Loucy (cell line): ENCODE results near the gene CHST12.

Experiments
- H2AFZ ChIP-seq: fragments of 200-600 bp; sonication (generic); 2 replicates; pipeline ENCODE4 v1.6.0; 2016; ENCODE audit warnings: antibody characterized with exemption, mild to moderate bottlenecking, low read length, moderate library complexity
- H3F3A ChIP-seq: fragments of 200-600 bp; 2 replicates; pipeline ENCODE4 v1.6.0; 2016; ENCODE audit warnings: antibody characterized with exemption, low read depth, mild to moderate bottlenecking
- H3K27me3 ChIP-seq: fragments of 200-600 bp; sonication (generic); 2 replicates; pipeline ENCODE4 v1.6.1; 2014; ENCODE audit warnings: low read length, mild to moderate bottlenecking; ENCODE audit not compliant: insufficient read depth, poor library complexity, severe bottlenecking
- H3K36me3 ChIP-seq: fragments of 200-600 bp; sonication (generic); 2 replicates; pipeline ENCODE4 v1.6.1; 2016; ENCODE audit warnings: low read length; ENCODE audit not compliant: insufficient read depth
- H3K4me1 ChIP-seq: fragments of 200-600 bp; sonication (generic); 2 replicates; pipeline ENCODE4 v1.5.1; 2014; ENCODE audit warnings: low read length, mild to moderate bottlenecking; ENCODE audit not compliant: insufficient read depth, poor library complexity, severe bottlenecking
- H3K4me2 ChIP-seq: fragments of 200-600 bp; sonication (generic); 2 replicates; pipeline ENCODE4 v1.6.0; 2014; ENCODE audit warnings: antibody characterized with exemption, low read length, low read depth, mild to moderate bottlenecking; ENCODE audit not compliant: poor library complexity, severe bottlenecking
- H3K4me3 ChIP-seq: fragments of 200-600 bp; sonication (generic); 2 replicates; pipeline ENCODE4 v1.5.1; 2014; ENCODE audit warnings: low read length, mild to moderate bottlenecking, mixed read lengths; ENCODE audit not compliant: poor library complexity, severe bottlenecking
- H3K79me2 ChIP-seq: fragments of 200-600 bp; sonication (generic); 2 replicates; pipeline ENCODE4 v1.6.1; 2014; ENCODE audit warnings: low read length; ENCODE audit not compliant: insufficient read depth
- H3K9ac ChIP-seq: fragments of 200-600 bp; sonication (generic); 2 replicates; pipeline ENCODE4 v1.6.0; 2014; ENCODE audit warnings: mild to moderate bottlenecking, low read depth, low read length, moderate library complexity; ENCODE audit not compliant: poor library complexity, severe bottlenecking
- H3K9me2 ChIP-seq: fragments of 200-600 bp; sonication (generic); replicated peaks from 2 replicates; pipeline ENCODE4 v1.6.1; 2016; ENCODE audit warnings: low read depth, low read length, mixed read lengths
- H3K9me3 ChIP-seq: fragments of 200-600 bp; sonication (generic); 2 replicates; pipeline ENCODE4 v1.6.1; 2014; ENCODE audit warnings: mild to moderate bottlenecking, antibody characterized with exemption, low read length, low read depth; ENCODE audit not compliant: insufficient read depth
- H4K20me1 ChIP-seq: fragments of 200-600 bp; sonication (generic); 2 replicates; pipeline ENCODE4 v1.6.0; 2014; ENCODE audit warnings: antibody characterized with exemption, low read length, mild to moderate bottlenecking; ENCODE audit not compliant: insufficient read depth, poor library complexity, severe bottlenecking
- EZH2phosphoT487 ChIP-seq: fragments of 200-600 bp; IDR thresholded peaks from 2 replicates; pipeline ENCODE4 v1.6.1; 2018; ENCODE audit warnings: antibody characterized with exemption, mild to moderate bottlenecking, moderate library complexity, borderline replicate concordance
- TF ChIP-seq, protein P1 (sequence below): fragments of 200-600 bp; sonication (generic); conservative IDR thresholded peaks from 2 replicates; pipeline ENCODE4 v1.5.1; 2014; ENCODE audit warnings: mild to moderate bottlenecking, antibody characterized with exemption, low read length

Gene CHST12

DNA sequence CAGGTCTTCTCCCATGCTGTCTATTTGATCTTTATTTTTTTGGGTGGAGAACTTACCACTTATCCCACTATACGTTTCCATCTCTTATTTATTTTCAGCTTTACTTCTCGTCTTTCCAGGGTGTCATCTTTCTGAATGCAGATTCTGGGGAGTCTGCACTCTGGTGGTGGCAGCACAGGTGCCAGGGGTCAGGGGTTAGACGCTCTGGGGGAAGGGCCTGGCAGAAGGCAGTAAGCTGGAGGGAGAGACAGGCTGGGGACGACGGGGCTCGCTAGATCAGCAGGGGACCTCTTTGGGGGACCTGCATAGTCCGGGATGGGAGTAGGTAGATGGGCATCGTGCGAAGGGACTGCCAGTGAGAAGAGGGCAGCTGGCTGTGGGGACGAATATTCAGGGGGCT, 22.3 kb downstream of the CHST12 start:
- no peak for TF ChIP-seq EZH2phosphoT487
- TF ChIP-seq, protein P1, sequence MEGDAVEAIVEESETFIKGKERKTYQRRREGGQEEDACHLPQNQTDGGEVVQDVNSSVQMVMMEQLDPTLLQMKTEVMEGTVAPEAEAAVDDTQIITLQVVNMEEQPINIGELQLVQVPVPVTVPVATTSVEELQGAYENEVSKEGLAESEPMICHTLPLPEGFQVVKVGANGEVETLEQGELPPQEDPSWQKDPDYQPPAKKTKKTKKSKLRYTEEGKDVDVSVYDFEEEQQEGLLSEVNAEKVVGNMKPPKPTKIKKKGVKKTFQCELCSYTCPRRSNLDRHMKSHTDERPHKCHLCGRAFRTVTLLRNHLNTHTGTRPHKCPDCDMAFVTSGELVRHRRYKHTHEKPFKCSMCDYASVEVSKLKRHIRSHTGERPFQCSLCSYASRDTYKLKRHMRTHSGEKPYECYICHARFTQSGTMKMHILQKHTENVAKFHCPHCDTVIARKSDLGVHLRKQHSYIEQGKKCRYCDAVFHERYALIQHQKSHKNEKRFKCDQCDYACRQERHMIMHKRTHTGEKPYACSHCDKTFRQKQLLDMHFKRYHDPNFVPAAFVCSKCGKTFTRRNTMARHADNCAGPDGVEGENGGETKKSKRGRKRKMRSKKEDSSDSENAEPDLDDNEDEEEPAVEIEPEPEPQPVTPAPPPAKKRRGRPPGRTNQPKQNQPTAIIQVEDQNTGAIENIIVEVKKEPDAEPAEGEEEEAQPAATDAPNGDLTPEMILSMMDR, result no peak
- peaks cover 35% of the 10 kb centered on the region; the same call in 1 of the 2 replicates for H3K36me3 ChIP-seq
- no peak overlapping the region for H3K4me2 ChIP-seq

DNA sequence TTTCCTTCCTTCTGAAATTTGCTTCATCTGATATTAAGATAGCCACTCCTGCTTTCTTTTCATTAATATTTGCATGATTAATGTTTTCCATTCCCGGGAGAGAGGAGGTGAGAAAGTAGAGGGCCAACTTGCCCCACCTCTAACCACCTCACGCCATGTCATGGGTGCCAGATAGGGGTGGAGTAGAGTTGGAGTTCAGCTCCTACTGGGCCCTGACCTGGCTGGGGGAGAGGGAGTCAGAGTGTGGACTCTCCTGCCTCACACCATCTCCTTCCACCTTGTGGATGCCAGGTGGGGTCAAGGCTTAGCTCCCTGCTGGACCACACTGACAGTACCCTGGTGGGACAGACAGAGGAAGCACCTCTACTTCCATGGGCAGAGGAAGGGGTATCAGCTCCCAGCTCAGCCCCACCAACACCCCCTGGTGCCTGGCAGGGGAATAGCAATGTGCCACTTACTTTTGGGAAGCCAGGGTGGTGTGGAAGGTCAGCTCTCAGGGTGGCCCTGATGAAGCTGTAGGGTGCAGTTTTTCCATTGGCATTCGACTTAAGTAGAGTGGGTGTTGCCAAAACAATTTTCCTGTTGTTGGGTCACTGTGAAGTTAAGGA, 28.0 kb downstream of the CHST12 start:
- no peaks in the 10 kb centered on the region for H3K27me3 ChIP-seq
- no peak overlapping the region for H3K9ac ChIP-seq
- peaks cover 92% of the 10 kb centered on the region for H3K79me2 ChIP-seq
- H3K4me2 ChIP-seq, result no peak overlapping the region
- H3K9me2 ChIP-seq, result no peaks in the 10 kb centered on the region
- no peak overlapping the region for H3K4me3 ChIP-seq
- peaks cover 5% of the 10 kb centered on the region; the same call in 1 of the 2 replicates for H3K9me3 ChIP-seq
- H3K36me3 ChIP-seq, result peaks cover 47% of the 10 kb centered on the region; the same call in 1 of the 2 replicates
- H2AFZ ChIP-seq, result no peak overlapping the region
- TF ChIP-seq EZH2phosphoT487, result no peak
- TF ChIP-seq, protein P1, result peak; percentile 96
- H4K20me1 ChIP-seq, result peaks cover 87% of the 10 kb centered on the region
- no peaks in the 10 kb centered on the region for H3F3A ChIP-seq
- H3K4me1 ChIP-seq, result peaks cover 5% of the 10 kb centered on the region

More for the DNA sequence above, 22.3 kb downstream of the CHST12 start:
- H3K9me3 ChIP-seq, result peaks cover 2% of the 10 kb centered on the region; the same call in 1 of the 2 replicates
- H2AFZ ChIP-seq, result no peak overlapping the region
- H3F3A ChIP-seq, result no peaks in the 10 kb centered on the region
- H3K27me3 ChIP-seq, result no peaks in the 10 kb centered on the region
- H3K9ac ChIP-seq, result no peak overlapping the region
- no peaks in the 10 kb centered on the region for H3K9me2 ChIP-seq
- no peak overlapping the region for H3K4me3 ChIP-seq
- no peaks in the 10 kb centered on the region for H3K4me1 ChIP-seq
- peaks cover 98% of the 10 kb centered on the region for H3K79me2 ChIP-seq
- peaks cover 80% of the 10 kb centered on the region for H4K20me1 ChIP-seq

DNA sequence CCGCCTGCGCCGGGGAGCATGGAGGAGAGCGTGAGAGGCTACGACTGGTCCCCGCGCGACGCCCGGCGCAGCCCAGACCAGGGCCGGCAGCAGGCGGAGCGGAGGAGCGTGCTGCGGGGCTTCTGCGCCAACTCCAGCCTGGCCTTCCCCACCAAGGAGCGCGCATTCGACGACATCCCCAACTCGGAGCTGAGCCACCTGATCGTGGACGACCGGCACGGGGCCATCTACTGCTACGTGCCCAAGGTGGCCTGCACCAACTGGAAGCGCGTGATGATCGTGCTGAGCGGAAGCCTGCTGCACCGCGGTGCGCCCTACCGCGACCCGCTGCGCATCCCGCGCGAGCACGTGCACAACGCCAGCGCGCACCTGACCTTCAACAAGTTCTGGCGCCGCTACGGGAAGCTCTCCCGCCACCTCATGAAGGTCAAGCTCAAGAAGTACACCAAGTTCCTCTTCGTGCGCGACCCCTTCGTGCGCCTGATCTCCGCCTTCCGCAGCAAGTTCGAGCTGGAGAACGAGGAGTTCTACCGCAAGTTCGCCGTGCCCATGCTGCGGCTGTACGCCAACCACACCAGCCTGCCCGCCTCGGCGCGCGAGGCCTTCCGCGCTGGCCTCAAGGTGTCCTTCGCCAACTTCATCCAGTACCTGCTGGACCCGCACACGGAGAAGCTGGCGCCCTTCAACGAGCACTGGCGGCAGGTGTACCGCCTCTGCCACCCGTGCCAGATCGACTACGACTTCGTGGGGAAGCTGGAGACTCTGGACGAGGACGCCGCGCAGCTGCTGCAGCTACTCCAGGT, 29.7 kb downstream of the CHST12 start:
- peaks cover 5% of the 10 kb centered on the region; the same call in 1 of the 2 replicates for H3K9me3 ChIP-seq
- H3K9ac ChIP-seq, result no peak overlapping the region
- peaks cover 63% of the 10 kb centered on the region; the same call in 1 of the 2 replicates for H3K36me3 ChIP-seq
- H3K4me2 ChIP-seq, result no peak overlapping the region
- H3K9me2 ChIP-seq, result no peaks in the 10 kb centered on the region
- peaks cover 5% of the 10 kb centered on the region for H3K4me1 ChIP-seq
- no peak overlapping the region for H2AFZ ChIP-seq
- peaks cover 92% of the 10 kb centered on the region for H3K79me2 ChIP-seq
- no peak overlapping the region for H3K4me3 ChIP-seq
- peaks cover 82% of the 10 kb centered on the region for H4K20me1 ChIP-seq
- no peaks in the 10 kb centered on the region for H3K27me3 ChIP-seq
- TF ChIP-seq, protein P1, result no peak
- TF ChIP-seq EZH2phosphoT487, result no peak
- H3F3A ChIP-seq, result no peaks in the 10 kb centered on the region
